HEK293T (cell line): Measurements from ENCODE around the gene SYT15.

Source experiments
- BHLHE40 ChIP-seq: fragments of 450-650 bp; IDR thresholded peaks from 2 replicates; pipeline ENCODE4 v1.6.1; 2016; ENCODE audit warnings: mild to moderate bottlenecking, moderate library complexity, borderline replicate concordance
- CTBP1 ChIP-seq: fragments of 450-650 bp; IDR thresholded peaks from 2 replicates; pipeline ENCODE4 v1.6.1; 2016; ENCODE audit warnings: borderline replicate concordance
- FOXA1 ChIP-seq: fragments of 450-650 bp; IDR thresholded peaks from 2 replicates; pipeline ENCODE4 v1.6.1; 2016; ENCODE audit warnings: mild to moderate bottlenecking
- HDGF ChIP-seq: fragments of 450-650 bp; IDR thresholded peaks from 2 replicates; pipeline ENCODE4 v1.6.1; 2017; ENCODE audit warnings: antibody characterized with exemption, borderline replicate concordance
- L3MBTL2 ChIP-seq: fragments of 450-650 bp; conservative IDR thresholded peaks from 2 replicates; pipeline ENCODE4 v1.6.1; 2016; ENCODE audit warnings: mild to moderate bottlenecking
- LEF1 ChIP-seq: fragments of 450-650 bp; IDR thresholded peaks from 2 replicates; pipeline ENCODE4 v1.6.1; 2017; ENCODE audit warnings: mild to moderate bottlenecking, borderline replicate concordance
- SP1 ChIP-seq: fragments of 450-650 bp; IDR thresholded peaks from 2 replicates; pipeline ENCODE4 v1.6.1; 2017
- TARDBP ChIP-seq: fragments of 450-650 bp; IDR thresholded peaks from 2 replicates; pipeline ENCODE4 v1.6.1; 2016

- no peak for TF ChIP-seq HDGF
- TF ChIP-seq BHLHE40: no peak
- TF ChIP-seq FOXA1: no peak
- no peak for TF ChIP-seq TARDBP
- TF ChIP-seq CTBP1: no peak
- TF ChIP-seq SP1: no peak
- no peak for TF ChIP-seq L3MBTL2
- TF ChIP-seq LEF1: no peak
Observed at GRCh38 chr10:46551701-46552525, 27.0 kb upstream of the SYT15 start.
